HepG2 (cell line): ENCODE measurements around the gene FUT8. TPM values are rescaled to one million over a fixed set of nuclear protein-coding genes. Genes with fewer than 3 reads are reported as not detected.

ENCODE experiments used
- HOMEZ ChIP-seq: IDR thresholded peaks from 2 replicates; pipeline ENCODE4 v1.6.1; 2016; ENCODE audit warnings: low read depth
- KMT2A ChIP-seq: sonication (generic); formaldehyde crosslinking; IDR thresholded peaks from 2 replicates; pipeline ENCODE4 v1.4.0; 2020; ENCODE audit warnings: missing genetic modification reagents
- MAFK ChIP-seq, 2 experiments: IDR thresholded peaks in 1 of 2; conservative IDR thresholded peaks in 1 of 2; 2 replicates each; pipeline ENCODE4 v1.6.1; 2011; ENCODE audit warnings: improper control_type of control experiment in 2 of 2, low read length in 2 of 2
- MNT ChIP-seq: fragments of 450-650 bp; IDR thresholded peaks from 2 replicates; pipeline ENCODE4 v1.6.1; 2016
- SMAD3 ChIP-seq: sonication (generic); formaldehyde crosslinking; IDR thresholded peaks from 2 replicates; pipeline ENCODE4 v1.4.0; 2020; ENCODE audit warnings: missing genetic modification reagents
- SNAPC5 ChIP-seq: sonication (generic); formaldehyde crosslinking; IDR thresholded peaks from 2 replicates; pipeline ENCODE4 v1.8.1; 2023; ENCODE audit warnings: mild to moderate bottlenecking, missing genetic modification reagents, borderline replicate concordance
- STAT5B ChIP-seq: sonication (generic); formaldehyde crosslinking; IDR thresholded peaks from 2 replicates; pipeline ENCODE4 v1.4.0; 2020; ENCODE audit warnings: missing genetic modification reagents
- TRAFD1 ChIP-seq: sonication (generic); formaldehyde crosslinking; IDR thresholded peaks from 2 replicates; pipeline ENCODE4 v1.5.1; 2020; ENCODE audit warnings: missing genetic modification reagents, mild to moderate bottlenecking, borderline replicate concordance
- ZBTB40 ChIP-seq, 2 experiments: fragments of 450-650 bp in 1 of 2; sonication (generic) in 1 of 2; formaldehyde crosslinking in 1 of 2; IDR thresholded peaks; 2 replicates each; pipeline versions ENCODE4 v1.6.1 to v1.8.0; 2016 to 2022; ENCODE audit warnings: antibody characterized with exemption in 1 of 2, mild to moderate bottlenecking in 1 of 2, missing genetic modification reagents in 1 of 2
- ZNF33A ChIP-seq: sonication (generic); formaldehyde crosslinking; IDR thresholded peaks from 2 replicates; pipeline ENCODE4 v1.5.1; 2020; ENCODE audit warnings: missing genetic modification reagents, mild to moderate bottlenecking, moderate library complexity, borderline replicate concordance
- ZNF768 ChIP-seq: sonication (generic); formaldehyde crosslinking; IDR thresholded peaks from 2 replicates; pipeline ENCODE4 v1.4.0; 2020; ENCODE audit warnings: missing genetic modification reagents
- ZNF841 ChIP-seq: sonication (generic); formaldehyde crosslinking; IDR thresholded peaks from 2 replicates; pipeline ENCODE4 v1.8.1; 2023; ENCODE audit warnings: missing genetic modification reagents, borderline replicate concordance
- polyA plus RNA-seq, 8 experiments: library from polyadenylated mRNA; depleted of rRNA in 3 of 8; stranded (reverse) in 7 of 8; unstranded in 1 of 8; fragments of >200 nt; fragmentation: Illumina TruSeq in 4 of 8; extraction: Trizol in 4 of 8; gene quantifications; 2 replicates each; pipeline versions ENCODE4 v1.2.1 to v1.2.3, GENCODE V29; 2011 to 2016; ENCODE audit warnings: low read depth in 4 of 8, missing spikeins in 1 of 8, mixed read lengths in 1 of 8; ENCODE audit not compliant: insufficient read depth in 1 of 8
- total RNA-seq, 5 experiments: library from RNA; depleted of rRNA; stranded (reverse); fragments of >200 nt; fragmentation: Illumina TruSeq; extraction: Trizol; gene quantifications; 2 replicates each; pipeline ENCODE4 v1.2.3, GENCODE V29; 2016; ENCODE audit warnings: low read depth in 1 of 5

The FUT8 gene
- total and polyA plus RNA-seq, 2 of the 13 experiments (the other 11 are each of a cell fraction or from before 2014, with no cell fraction given), result 9.3 to 17.5 TPM

- TF ChIP-seq ZNF33A, result no peak
- TF ChIP-seq ZBTB40 (IDR thresholded peaks at IDR 0.05), result no peak
- TF ChIP-seq ZBTB40 (CRISPR knock-in tag; IDR thresholded peaks at IDR 0.05), result peak; percentile 54; the same call in 1 of the 2 replicates
- TF ChIP-seq SMAD3 (CRISPR knock-in tag), result no peak
- TF ChIP-seq ZNF768, result peak; percentile 55; the same call in 1 of the 2 replicates
- TF ChIP-seq SNAPC5 (CRISPR knock-in tag), result peak; percentile 60; the same call in 1 of the 2 replicates
- TF ChIP-seq MAFK (conservative IDR thresholded peaks at IDR 0.05 in 1 of 2, IDR thresholded peaks at IDR 0.05 in 1 of 2; ENCODE audit: low read length in 2 of 2), result no peak
- TF ChIP-seq HOMEZ (CRISPR knock-in tag), result no peak
- TF ChIP-seq MNT, result no peak
- no peak for TF ChIP-seq ZNF841
- TF ChIP-seq STAT5B, result 0 out of 2 replicates have a peak, but pooled peaks have one; percentile 63
- no peak for TF ChIP-seq TRAFD1 (CRISPR knock-in tag)
- no peak for TF ChIP-seq KMT2A (CRISPR knock-in tag)
Measured at GRCh38 chr14:65412032-65412846, at the start of gene FUT8 (continued).
